Stimulated activated CD8-positive, alpha-beta memory T cell treated with anti-CD3 and anti-CD28 coated beads, Interleukin-12 subunit alpha, Interleukin-12 subunit beta, amount 100 ng/mL, for 1 hour (primary cell): ENCODE results near the gene PSMF1.

Source experiments
- DNase-seq: peaks from one replicate; pipeline ENCODE4 v3.0.0-alpha.2; 2020; ENCODE audit warnings: low read depth

Gene PSMF1, protein sequence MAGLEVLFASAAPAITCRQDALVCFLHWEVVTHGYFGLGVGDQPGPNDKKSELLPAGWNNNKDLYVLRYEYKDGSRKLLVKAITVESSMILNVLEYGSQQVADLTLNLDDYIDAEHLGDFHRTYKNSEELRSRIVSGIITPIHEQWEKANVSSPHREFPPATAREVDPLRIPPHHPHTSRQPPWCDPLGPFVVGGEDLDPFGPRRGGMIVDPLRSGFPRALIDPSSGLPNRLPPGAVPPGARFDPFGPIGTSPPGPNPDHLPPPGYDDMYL

DNA sequence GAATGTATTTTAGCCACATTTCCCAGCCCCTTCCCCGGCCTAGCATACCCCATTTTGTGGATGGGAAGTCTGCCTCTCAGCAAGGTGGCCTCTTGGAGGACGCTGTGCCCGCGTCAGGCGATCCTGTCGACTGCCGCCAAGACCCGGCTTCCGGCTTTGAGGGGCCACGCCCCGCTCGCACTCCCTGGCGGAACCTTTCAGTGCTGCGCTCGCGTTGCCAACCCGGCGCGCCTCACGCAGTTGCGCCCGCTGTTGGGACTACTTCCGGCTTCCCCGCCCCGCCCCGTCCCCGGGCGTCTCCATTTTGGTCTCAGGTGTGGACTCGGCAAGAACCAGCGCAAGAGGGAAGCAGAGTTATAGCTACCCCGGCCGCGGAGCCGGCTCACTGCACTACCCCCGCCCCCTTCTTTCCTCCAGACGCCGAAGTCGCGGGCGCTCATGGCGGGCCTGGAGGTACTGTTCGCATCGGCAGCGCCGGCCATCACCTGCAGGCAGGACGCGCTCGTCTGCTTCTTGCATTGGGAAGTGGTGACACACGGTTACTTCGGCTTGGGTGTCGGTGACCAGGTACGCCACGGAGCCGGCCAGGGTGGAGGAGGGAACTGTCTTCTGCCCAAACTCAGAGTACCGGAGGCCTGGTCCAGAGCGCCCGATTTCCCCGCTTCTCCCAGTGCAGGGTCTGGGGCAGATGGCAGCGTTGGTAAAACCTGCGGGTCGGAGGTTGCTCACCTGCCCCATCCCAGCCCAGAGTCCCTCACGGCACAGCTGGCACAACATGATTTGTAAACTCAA is at the start of gene PSMF1:
TSS of gene PSMF1 (plus strand) at position 267 of the 792 bp plus-strand sequence. CDS start at position 439, 172 bp downstream.
- DNase-seq: peak; percentile 94

DNA sequence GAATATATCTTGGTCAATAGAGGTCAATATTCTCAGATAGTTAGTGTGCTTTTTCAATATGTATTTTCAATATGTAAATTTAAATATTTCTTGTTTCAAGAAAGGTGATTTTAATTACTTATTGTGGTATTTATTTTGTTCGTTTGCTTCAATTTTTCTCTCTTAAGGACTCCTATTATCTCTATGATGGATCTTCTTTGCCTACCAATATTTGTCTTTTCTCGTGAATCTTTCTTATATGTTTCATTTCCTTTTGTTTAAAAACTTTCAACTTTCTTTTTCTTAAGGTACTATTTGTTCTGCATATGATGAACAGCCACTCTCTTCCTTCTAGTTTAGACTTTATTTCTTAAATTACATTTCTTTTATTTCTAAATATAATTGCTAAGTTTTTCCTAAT is 46.1 kb upstream of the PSMF1 start:
- no peak for DNase-seq

DNA sequence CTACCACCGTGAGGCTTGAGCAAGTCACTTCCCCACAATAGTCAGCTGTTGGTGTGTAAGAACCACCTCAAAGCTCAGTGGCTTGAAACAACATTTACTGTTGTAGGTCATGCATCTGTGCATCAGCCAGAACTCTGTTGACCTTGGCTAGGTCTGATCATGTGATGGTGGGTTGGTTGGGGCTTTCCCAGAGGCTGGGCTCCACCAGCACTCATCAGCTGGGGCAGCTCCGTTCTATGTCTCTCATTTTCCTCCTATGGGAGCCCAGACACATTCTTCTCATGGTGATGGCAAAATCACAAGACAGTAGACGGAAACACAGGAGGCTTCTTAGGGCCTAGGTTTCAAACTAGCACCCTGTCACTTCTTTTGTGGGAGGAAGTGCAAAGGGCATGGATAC is 42.8 kb upstream of the PSMF1 start:
- no peak for DNase-seq

DNA sequence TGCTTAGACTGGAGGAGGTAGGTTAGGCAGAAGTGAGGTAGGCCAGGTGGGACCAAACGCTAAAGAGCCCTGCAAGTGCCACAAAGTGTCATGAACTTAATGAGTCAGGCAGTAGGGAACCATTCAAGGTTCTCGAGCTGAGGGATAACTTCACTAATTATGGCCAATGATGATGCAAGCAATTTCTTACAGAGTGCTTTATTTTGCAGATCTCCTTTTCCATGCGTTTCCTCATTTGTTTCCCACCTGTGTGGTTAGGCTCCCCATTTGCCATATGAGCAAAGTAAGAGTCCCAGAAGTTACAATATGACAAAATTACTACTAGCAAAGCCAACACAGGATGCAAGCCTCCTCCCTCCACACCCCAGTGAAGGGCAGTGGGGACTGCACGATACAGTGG is 36.5 kb upstream of the PSMF1 start:
- DNase-seq: no peak

DNA sequence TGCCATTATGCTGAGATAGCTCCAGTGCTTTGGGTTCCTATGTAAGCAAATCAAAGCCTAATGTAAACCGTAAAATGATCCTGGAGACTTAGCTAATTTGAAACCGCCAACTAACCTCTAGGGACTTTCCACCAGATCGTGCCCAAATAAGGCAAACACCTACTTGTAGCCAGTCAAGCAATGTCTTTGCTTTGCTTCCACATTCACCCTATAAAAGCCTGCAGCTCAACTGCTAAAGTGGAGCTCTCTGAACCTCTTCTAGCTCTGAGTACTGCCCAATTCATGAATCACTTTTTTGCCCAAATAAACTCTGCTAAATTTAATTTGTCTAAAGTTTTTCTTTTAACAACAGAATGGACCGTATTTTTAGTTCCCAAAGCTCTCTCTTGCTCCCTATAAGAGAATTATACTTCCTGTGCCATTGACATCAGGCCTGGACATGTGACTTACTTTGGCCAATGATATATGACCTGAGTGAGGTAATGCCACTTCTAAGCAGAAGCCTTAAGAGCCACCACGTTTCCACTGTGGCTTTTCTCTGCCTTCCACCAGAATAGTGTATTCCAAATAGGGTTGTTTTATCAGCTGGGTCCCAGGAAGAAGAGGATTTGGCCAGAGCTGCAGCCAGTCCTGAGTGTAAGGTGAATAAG is 34.8 kb upstream of the PSMF1 start:
- DNase-seq: no peak

DNA sequence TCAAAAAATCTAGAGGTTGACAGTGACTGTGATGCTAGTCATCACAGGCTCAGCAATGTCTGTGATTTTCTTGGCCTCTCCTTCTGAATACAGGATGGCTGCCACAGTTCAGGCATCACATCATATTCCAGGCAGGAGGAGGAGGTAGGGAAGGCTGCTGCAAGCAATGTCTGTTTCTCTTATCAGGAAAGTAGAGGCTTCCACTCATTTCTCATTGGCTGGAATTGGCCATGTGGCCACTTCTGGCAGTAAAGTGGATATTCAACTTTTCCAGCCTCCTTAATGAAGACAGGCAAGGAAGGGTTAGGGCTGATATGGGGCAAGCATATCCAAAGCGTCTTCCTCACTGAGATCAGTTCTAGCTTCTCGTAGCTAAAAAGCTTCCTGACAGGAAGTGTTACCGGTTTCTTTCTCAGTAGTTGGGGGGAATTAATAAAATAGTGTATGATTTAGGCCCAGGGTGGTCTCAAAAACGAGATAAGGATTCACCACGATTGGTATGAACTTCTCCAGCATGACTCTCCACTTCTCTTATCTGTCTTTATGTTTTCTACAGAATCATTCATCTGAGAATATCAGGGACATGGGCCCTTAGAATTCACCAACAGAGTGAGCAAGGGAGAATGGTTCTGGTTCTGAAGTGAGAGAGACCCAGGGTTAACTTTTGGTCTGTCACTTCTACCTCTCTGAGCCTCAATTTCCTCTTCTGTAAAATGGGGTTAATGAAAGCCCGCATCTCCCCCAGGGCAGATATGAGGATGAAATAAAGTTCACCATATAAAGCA is 32.7 kb upstream of the PSMF1 start:
- DNase-seq: no peak

DNA sequence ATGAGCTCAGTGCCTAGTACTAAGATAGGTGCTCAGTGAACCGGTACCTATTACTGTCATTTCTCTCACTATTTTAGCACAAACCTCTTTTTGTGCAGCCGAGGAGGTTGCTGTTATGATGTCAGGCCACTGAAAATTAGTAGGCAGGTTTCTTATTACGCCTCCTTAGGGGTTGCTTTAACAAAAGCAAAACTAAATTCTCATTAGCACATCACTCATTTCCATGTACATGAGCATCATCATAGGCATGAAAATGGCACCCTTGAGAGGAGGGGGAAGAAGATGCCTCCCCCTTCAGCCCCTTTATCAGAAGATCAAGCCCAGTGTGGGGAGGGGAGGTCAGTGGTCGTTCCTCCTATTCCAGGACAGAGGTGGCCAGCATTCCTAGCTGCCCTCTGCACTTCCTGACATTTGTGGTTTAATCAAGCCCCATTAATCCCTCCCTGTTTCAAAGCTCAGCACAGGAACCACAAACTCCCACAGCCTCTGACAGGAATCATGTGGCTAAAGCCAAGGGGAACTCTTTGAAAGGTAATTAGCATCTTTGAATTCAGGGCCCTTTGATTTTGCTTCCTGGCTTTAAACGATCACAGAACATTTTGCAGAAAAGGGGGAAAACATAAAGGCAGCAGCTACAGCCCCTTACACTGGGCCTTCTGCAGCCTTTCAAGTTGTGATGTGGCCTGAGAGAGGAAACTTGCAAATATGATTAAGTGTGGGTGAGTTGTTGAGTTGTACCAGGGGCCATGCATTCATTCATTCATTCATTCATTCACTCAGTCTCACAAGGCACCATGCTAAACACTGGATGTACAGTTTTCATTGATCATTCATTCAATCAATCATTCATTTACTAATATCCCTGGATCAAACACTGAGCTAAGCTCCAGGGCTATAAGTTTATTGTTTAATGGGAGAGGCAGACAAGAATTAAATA is 31.9 kb upstream of the PSMF1 start:
- no peak for DNase-seq

DNA sequence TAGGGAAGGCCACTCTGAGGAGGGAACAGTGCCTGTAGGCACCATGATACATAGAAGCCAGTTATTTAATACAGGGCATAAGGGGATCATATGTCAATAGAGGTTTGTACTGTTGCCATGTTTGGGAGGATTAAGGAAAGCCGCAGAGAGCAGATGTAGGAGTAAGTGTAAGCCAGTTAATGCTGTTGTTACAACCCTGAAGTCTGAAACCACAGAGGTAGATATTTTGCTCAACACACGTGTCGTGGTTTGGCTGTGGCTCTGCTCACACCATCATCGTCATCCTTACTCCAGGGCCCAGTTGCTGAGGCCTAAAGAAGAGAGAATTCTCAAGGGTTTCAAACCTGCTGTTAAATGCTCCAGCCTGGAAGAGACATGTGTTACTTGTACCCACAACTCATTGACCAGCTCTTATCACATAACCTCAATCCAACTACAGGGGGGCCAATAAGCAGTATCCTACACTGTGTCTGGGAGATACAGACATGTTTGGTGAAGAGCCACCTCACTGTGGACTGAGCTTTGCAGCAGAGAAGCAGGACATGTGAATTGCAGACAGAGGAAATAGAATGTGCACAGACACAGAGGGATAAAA is 31.0 kb upstream of the PSMF1 start:
- DNase-seq: no peak

DNA sequence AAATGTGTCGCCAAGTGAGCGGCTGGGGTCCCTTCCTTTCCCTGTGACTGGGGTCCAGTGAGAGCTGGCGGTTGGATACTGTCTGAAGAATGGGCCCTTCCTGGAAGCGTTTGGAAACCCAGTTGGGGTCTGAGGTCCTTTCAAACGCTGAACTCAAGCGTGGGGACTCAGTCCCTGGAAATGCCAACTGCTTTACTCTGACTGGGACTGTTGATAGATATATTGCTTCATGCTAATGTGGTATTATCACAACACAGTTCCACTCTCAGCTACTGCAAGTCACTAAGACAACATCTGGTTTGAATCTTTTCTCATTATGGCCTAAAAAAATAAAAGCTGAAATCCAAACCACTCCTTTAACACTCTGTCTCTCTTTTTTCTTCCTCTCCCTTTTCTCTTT is 23.7 kb upstream of the PSMF1 start:
- no peak for DNase-seq

DNA sequence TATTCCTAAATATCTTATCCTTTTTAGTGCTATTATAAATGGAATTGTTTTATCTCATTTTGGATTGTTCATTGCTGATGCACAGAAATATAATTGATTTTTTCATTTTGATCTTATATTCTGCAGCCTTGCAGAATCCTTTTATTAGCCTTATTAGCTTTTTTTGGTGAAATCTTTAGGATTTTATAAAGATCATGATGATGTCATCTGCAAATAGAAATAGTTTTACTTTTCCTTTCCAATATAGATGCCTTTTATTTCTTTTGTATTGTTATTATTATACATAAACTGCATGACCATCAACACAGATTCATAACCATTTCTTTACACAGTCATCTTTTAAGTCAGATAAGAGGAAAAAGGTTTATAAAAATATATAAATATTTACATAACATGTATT is 16.9 kb upstream of the PSMF1 start:
- DNase-seq: no peak

DNA sequence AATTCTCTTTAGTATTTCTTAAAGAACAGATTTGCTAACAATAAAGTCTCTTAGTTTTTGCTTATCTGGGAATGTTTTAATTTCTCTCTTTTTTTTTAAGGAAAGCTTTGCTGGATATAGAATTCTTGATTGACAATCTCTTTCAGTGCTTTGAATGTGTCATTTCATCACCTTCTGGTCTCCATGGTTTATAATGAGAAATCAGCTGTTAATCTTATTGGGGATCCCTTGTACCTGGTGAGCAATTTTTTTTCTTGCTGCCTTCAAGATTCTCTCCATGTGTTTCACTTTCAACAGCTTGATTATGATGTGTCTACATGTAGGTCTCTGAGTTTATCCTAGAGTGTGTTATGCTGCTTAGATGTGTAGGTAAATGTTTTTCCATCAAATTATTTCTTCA is 16.4 kb upstream of the PSMF1 start:
- no peak for DNase-seq

DNA sequence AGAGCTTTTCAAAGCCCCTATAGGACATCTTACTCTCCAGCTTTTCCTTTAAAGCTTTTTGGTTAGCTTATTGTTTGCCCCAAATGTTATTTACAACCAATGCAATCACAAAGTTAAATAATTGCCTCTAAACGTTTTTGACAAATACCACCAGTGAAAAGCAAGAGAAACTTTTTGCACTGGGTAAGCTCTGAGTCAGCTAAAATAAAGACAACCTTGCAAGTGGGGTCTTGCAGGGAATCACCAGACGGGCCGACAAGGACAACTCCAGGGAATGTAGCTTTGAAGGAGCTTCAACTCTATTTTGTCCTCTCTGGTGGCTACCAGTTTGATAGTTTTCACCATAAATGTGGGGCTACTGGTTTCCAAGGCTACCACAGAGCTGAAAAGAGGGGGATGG is 14.7 kb upstream of the PSMF1 start:
- DNase-seq: no peak

DNA sequence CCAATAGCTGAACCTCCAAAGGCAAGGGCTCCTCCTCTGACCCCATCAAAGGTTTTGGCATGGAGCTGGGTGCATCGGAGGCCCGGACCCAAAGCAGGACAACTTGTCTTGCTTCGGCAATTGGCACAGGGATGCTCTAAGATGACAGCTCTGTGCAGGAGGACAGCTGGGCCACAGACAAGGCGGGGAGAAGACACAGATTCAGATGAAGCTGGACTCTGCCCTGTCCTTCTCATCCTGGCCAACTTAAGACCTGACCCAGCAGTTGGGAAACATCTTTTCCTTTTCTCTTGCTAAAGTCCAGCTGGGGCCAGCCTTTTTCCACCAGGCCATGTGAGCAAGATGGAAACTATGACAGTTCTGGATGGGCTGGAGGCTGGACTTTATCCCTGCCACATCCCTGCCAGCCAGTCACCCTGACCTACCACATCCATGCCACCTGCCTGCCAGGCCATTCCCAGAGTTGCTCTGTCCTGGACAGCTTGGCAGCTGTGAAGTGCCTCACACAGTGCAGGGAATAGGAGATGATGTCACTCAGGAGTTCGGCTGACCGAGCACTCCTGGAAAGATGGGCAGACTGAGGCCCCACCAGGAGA is 12.7 kb upstream of the PSMF1 start:
- DNase-seq: no peak

DNA sequence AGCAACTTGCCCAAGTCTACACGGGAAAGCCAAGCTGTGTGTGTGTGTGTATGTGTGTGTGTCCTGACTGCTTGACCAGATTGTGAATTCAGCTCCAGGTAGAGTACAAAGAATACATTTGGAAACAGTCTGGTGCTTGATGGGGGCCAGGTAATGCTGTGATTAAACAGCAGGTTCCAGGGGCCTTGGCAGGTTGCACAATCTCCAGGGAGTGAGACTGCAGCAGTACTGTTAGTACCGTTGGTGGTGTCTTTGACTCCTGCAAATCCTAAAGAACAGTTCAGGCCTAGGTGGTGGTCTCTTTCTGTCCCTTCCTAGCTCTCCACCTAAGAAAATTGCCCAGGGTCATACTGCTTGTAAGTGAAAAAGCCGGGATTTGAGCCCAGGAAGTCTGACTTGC is 11.2 kb upstream of the PSMF1 start:
- DNase-seq: no peak

DNA sequence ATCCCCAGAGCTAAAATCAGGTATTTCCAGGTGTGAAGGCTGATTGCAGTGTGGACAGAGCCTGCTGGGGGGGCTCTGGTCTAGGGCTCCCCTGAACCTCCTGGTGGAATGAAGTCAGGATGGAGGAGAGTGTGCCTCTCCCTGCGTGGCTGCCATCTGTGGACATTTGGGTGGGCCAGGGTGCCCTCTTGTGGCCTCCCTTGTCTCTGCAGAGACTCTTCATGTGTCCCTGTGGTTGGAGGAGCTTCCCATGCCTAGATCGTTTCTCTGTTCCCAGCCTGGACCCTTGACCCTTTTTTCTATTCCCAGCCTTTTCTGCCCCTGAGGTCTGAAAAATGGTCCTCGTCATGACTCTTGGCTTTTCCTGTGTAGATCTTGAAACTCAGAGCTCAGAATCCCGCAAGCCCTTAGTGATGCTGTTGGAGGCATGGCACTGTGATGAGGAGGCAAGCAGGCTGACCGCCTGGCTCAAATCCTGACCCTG is 9.9 kb upstream of the PSMF1 start:
- peak; percentile 25 for DNase-seq

DNA sequence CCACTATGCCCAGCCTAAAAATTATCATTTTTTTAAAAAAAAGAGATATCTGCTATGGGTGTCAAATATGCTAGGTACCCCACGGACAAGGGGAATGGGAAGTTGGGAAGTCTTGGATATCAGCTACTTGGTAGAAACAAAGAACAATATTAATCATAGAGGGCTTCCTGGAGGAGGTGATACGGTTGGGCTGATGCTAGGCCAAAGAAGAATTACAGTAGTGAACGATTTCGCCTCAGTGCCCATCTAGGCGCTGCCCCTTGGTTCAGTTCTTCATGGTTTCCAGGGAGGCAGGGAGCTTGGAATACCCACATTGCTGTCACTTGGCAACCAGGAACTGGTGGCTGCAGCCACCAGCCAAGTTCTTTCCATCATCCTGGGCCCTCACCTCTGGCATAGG is 5.5 kb upstream of the PSMF1 start:
- no peak for DNase-seq

DNA sequence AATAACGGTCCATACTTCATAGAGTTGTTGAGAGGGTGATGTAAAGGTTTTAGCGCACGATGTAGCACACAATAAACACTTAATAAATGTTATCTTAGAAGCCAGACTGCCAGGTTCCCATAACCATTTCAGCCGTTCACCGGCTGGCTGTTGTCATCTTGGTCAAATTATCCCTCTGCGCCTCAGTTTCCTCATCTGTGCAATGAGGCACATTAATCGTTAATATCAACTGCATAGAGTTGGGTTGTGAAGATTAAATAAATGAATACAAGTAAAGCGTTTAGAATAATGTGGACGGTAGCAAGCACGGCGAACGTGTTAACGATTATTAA is 432 bp upstream of the PSMF1 start:
- no peak for DNase-seq

DNA sequence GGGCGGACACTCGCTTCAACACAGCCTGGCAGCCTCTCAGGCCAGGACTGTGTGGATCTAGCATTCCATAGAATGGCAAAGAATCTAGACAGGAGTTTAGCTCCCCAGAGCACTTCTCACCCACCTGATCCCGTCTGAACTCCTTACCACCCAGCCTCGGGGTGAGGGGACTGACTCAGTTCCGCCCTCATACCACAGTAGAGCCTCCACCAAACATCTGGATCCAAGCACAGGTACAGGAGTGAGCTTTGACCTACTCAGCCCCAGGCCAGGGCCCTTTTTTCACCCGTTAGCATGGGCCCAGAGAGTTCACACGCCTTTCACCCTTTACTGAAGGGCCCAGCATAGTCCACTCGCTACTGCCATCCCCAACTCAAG is 715 bp downstream of the PSMF1 start:
- DNase-seq: no peak

DNA sequence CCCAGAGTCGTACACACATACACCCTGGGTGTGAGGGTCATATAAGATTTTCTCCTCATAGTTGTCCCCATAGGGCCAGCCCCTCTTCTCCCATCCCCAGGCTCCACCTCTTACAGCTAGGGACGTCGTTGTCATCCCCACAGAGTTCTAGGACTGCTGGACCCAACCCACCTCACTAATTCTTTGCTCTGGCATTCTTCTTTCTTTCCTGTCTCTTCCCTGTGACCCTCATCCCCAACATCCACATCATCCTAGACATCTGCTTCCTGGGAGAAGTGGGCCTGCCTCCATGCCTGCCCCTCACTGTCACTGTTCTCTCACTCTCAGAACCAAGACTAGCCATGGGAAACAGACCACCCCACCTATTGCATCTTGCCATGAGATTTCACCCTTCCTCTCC is 1.1 kb downstream of the PSMF1 start:
- no peak for DNase-seq

DNA sequence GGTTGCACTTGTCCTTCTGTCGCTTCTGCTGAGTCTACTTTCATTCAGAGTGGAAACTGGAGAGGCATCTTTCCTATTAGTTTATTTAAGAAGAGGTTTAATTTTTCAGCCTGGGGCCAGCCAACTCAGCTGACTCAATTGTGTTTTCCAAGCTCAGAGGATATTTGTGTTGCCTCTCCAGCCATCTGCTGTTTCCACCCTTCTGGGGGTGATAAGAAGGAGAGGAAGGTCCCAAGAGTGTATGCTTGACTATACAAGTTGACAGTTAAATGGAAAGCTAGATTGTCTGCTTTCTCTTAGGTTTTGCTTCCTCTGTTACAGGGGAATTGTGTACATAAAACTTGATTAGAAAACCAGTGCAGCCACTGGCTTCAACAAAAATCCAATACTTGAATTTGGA is 3.0 kb downstream of the PSMF1 start:
- DNase-seq: no peak
